Measurements from ENCODE around the gene SERPINE3. TPM values are rescaled to one million over a fixed set of nuclear protein-coding genes. Genes with fewer than 3 reads are reported as not detected.

Gene SERPINE3
- not detected in 2 replicates for total RNA-seq

- intact Hi-C loops (cut with micrococcal nuclease): no loop called here
Observed at GRCh38 chr13:51339354-51339753, at the start of gene SERPINE3. Gene SERPINE3 (plus strand): TSS chr13:51339691. CDS start chr13:51341092, 1,401 bp downstream.

GRCh38 chr13:51291341-51291740 lies 48.1 kb upstream of the SERPINE3 start:
- intact Hi-C loops (cut with micrococcal nuclease): no loop called here

- intact Hi-C loops (cut with micrococcal nuclease): no loop called here
Observed at GRCh38 chr13:51292000-51292565, 47.4 kb upstream of the SERPINE3 start.

- intact Hi-C loops (cut with micrococcal nuclease): no loop called here
Observed at GRCh38 chr13:51297556-51297955, 41.9 kb upstream of the SERPINE3 start.

GRCh38 chr13:51298812-51299211 lies 40.7 kb upstream of the SERPINE3 start:
- intact Hi-C loops (cut with micrococcal nuclease): no loop called here

GRCh38 chr13:51303063-51303552 lies 36.4 kb upstream of the SERPINE3 start:
- intact Hi-C loops (cut with micrococcal nuclease): no loop called here

GRCh38 chr13:51303882-51304281 lies 35.6 kb upstream of the SERPINE3 start:
- intact Hi-C loops (cut with micrococcal nuclease): no loop called here

- intact Hi-C loops (cut with micrococcal nuclease): no loop called here
Observed at GRCh38 chr13:51305271-51305967, 34.1 kb upstream of the SERPINE3 start.

- intact Hi-C loops (cut with micrococcal nuclease): no loop called here
Observed at GRCh38 chr13:51308781-51309180, 30.7 kb upstream of the SERPINE3 start.

- intact Hi-C loops (cut with micrococcal nuclease): no loop called here
Observed at GRCh38 chr13:51311231-51311630, 28.3 kb upstream of the SERPINE3 start.

- intact Hi-C loops (cut with micrococcal nuclease): no loop called here
Observed at GRCh38 chr13:51311957-51312520, 27.5 kb upstream of the SERPINE3 start.

GRCh38 chr13:51313619-51314018 lies 25.9 kb upstream of the SERPINE3 start:
- intact Hi-C loops (cut with micrococcal nuclease): no loop called here

GRCh38 chr13:51317262-51317661 lies 22.2 kb upstream of the SERPINE3 start:
- intact Hi-C loops (cut with micrococcal nuclease): no loop called here

GRCh38 chr13:51318015-51318414 lies 21.5 kb upstream of the SERPINE3 start:
- intact Hi-C loops (cut with micrococcal nuclease): no loop called here

- intact Hi-C loops (cut with micrococcal nuclease): no loop called here
Observed at GRCh38 chr13:51318876-51319275, 20.6 kb upstream of the SERPINE3 start.

GRCh38 chr13:51321836-51322235 lies 17.7 kb upstream of the SERPINE3 start:
- intact Hi-C loops (cut with micrococcal nuclease): no loop called here

- intact Hi-C loops (cut with micrococcal nuclease): no loop called here
Observed at GRCh38 chr13:51322826-51323225, 16.7 kb upstream of the SERPINE3 start.

GRCh38 chr13:51323824-51324511 lies 15.5 kb upstream of the SERPINE3 start:
- intact Hi-C loops (cut with micrococcal nuclease): no loop called here

- intact Hi-C loops (cut with micrococcal nuclease): loop anchor here (5.0 kb wide), 1 partner anchor 247 kb away; no protein-coding TSS in a partner anchor
Observed at GRCh38 chr13:51324714-51325420, 14.6 kb upstream of the SERPINE3 start.

- intact Hi-C loops (cut with micrococcal nuclease): loop anchor here (5.0 kb wide), 1 partner anchor 246 kb away; no protein-coding TSS in a partner anchor
Observed at GRCh38 chr13:51325837-51326236, 13.7 kb upstream of the SERPINE3 start.

GRCh38 chr13:51326777-51327176 lies 12.7 kb upstream of the SERPINE3 start:
- intact Hi-C loops (cut with micrococcal nuclease): loop anchor here (5.0 kb wide), 1 partner anchor 246 kb away; no protein-coding TSS in a partner anchor
